NCI-H2081 treated with DMSO at 0.1 percent for 48 hours (cell line): Measurements from ENCODE around the gene WDR5.

Experiments used
- DNase-seq: peaks from one replicate; lab custom pipeline; 2025; lab: John Stamatoyannopoulos, UW

The WDR5 gene

DNA sequence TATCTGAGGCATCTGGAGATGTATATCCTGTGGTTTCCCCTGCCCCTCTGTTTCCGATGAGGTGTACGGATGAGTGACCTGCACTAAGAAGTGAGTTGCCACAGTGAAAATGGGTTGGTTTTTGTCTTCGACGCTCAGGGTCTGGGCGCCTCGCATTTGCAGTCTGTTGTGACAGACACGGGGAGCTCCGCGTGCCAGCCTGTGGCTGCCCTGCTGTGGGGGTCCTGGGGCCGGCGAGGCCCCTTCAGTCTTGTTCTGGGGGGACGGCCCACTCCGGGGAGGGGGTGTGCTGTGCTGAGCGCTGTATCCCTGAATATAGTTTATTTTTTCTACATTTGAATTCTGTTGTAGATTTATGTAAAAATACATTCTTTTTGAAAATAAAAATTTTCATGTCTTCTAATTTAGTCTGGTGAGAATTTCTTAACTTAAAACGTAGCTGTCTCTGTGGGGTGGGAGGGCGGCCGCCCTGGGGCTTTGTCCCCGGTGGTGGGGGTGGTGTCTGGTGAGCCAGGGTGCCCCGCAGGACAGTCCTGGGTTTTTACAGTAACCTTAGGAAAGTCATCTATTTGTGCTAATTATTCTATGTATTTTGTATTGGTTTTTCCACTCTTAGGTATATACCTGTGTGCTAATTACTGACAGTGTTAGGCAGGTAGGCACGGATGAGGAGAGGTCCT, 23.8 kb downstream of the WDR5 start:
- DNase-seq = no peak

DNA sequence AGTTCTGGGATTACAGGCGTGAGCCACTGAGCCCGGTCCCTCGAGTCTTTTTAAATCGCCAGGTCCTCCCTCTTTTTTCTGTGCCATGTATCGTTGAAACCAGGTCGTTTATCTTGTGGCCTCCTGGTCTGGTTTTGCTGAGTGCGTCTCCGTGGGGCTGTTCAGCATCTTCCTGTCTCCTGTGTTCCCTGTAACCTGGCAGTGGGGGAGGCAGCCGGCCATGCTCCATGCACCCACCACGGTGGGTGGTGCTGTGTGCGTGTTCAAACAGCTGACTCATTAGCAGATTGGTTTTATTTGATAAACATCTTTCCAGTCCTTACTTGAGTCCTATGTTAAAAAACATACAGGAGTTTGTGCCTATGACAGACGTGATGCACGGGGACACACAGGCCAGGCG, 25.8 kb downstream of the WDR5 start:
- DNase-seq = no peak

DNA sequence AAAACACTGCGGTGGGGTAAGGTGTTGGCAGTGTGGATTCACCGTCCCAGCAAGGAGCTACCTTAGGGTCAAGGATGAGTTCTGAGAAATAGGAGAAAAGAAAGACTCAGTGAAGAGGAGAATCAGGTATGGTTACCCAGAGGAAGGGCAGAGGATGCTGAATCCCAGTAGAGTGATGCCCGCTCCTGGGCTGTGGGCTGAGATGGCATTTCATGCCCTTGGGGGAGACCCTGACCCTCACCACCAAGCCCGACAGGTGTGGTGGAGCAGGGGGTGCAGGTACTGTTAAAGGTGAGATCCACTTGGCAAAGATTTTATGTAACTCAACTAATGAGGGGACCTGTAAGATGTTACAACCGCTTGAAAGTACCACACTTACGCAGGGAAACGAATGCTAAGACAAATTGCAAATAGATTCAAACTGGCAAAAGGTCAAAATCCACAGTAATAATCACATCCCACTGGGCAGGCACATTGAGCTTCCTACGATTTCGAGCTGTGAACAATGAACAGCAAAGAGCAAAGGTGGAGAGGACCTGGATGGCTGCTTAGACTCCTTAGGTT, 26.4 kb downstream of the WDR5 start:
- DNase-seq = no peak

DNA sequence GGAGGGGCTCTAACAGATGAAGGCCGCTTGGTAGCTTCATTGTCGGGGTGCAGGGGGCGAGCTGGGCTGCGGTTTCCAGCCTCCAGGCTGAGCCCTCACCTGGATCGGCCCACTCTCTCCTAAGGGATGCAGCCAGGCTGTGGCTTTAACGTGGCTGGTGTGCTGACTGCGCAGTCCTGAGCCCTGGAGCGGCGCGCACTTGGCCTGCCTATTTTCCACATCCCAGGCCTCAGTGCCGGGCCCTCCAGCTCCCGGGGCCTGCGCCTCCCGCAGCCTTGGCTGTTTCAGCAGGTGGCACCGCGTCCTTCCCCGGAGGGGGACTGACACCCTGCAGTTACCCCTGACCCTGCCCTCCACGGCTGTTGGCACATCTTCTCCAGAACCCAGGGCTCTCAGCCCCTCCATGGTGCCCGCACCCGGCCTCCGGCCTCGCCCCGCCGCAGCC, 27.1 kb downstream of the WDR5 start:
- no peak for DNase-seq

DNA sequence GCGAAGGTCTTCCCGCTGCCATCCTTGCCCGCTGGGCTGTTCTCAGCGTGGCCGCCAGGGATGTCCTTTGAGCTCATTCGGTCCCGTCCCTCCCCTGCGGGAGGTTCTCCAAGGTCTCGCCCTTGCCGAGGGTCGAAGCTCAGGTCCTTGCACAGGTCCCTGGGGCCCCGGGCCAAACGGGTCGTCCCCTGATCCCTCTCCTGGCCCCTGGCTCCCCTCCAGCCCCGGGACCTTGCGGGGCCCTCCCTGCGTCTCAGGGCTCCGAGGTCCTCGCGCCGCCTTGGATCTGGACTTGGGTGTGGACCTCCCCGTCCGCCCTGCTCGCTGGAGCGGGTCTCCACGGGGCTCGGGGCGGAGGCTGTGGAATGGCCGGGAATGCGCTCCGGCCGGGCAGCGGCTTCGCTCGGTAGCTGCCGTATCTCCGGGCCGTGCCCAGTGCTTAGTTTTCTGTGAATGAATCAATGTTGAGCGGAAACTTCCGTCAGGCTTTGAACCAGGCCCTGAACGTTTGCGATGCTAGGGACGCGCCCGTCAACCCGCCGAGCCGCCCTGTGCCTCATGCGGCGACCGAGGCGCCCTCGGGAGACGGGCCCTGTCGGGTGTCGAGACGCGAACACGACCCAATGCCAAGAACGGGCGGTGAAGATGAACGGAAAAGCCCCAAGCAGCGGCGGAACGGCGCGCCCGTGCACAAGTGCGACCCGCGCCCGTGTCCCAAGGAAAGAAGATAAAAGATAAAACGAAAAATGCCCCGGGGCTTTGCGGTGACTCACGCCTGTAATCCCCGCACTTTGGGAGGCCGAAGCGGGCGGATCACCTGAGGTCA, 27.7 kb downstream of the WDR5 start:
- no peak for DNase-seq

DNA sequence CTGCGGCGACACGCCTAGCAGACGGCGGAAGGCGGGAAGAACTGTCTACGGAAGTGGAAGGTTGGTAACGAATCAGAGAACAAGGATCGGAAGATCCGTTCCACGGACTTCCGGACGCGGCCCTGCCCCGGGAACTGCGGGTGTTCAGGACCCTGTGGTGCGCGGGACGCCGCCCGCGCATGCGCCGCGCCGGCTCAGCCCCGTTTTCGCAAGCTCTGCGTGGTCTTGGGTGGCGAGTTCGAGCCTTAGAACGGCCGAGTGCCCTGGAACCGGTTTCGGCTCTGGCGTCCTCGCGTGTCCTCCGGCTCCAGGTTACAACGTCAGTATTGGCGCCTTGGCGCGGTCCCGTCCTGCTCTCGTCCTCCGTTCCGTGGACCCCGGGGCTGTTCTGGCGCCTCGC, 29.0 kb downstream of the WDR5 start:
- DNase-seq = no peak

DNA sequence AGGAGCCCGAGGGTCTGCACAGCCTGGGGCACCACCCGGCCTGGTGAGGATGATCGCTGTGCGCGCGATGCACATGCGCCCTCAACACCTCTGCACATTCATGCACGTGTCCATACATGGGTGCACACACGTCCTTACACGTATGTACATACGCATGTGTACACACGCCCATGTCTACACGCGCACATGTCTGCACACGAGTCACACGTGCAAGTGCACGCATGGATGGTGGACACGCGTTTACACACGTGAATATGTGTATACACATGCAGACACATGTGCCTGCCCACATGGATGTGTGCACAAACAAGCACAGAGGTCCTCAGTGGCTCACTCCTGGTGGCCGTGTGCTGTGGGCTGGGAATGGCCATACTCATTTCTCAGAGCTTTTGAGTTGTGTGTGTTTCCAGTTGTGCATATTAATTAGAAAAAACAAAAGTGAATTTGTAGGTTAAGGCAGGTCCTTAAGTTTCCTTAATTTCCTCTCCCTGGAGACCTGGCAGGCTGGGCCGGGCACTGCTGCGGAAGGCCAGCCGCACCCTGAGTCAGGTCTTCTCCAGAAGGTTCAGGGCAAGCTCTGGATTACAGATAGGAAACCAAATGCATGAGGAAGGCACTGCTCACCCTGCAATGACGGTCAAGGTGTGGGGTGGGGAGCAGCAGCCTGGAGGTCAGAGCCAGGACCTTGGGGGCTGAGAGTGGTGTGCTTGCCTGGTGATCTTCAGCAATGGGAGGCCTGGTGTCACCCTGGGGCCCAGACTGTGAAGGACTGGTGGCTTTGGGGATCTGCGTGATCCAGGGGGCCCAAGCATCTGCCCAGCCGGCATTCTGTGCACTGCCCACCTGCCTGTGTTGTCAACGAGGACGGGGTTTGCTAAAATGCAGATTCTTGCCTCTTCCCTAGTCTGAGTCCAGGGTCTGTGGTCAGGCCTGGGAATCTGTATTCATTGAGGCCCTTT, 29.8 kb downstream of the WDR5 start:
- no peak for DNase-seq

DNA sequence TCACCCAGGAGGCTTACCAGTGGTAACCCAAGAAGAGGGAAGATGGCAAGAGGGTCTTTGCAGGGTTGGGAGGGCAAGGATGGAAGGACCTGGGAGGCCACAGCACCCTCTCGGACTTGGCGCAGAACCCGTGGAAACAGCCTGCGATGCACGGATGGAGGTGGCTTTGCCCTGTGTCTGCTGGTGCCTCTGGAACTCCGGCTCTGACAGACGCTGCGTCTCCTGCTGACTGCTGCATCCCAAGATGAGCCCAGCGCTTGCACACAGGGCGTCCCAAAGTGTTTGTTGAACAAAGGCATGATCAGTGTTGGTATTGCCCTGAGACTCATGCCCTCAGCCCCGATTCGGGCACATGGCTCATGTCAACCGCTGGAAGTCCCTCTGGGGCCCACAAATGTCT, 30.5 kb downstream of the WDR5 start:
- DNase-seq = no peak

DNA sequence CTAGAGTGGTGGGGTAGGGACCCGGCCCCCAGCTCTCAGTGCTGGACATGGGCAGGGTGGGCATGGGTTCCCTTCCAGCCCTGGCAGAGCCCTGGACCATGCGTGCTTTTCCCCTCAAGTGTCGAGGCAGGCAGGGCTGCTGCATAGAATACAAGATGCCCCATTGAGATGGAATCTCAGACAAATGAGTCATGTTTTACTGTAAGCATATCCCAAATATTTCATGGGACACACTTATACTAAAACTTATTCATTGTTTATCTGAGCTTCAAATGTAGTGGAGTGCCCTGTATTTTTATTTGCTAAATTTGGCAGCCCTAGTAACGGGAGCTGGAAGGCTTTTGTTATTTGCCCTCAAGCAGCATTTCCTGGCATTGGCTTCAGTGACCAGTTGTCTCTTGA, 31.6 kb downstream of the WDR5 start:
- no peak for DNase-seq

DNA sequence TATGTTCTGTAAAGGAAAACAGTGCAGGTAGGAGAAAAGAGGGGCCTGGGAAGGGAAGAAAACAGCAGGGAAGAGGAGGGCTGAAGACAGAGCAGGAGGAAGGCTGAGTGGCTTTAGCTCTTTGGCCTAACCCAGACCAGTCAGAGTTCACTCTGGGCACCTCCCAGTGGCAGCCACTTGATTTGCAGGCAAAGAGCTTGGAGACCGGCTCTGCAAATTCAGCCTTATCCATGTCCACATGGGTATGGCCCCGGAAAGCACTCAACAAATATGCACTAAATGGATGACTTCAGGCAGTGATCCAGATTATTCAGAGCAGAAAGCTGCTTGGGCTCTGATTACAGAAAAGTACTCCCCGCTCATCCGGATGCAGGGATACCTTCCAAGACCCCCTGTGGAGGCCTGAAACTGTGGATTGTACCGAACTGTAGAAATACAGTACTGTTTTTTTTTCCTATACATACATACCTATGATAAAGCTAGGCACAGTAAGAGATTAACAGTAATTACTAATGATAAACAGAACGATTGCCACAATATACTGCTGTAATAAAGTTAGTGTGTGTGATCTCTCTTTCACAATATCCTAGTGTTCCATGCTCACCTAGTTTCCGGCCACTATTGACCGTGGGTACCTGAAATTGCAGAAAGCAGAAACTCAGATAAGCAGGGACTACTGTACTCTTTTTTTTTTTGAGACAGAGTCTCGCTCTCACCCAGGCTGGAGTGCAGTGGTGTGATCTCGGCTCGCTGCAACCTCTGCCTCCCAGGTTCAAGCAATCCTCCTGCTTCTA, 33.1 kb downstream of the WDR5 start:
- no peak for DNase-seq

DNA sequence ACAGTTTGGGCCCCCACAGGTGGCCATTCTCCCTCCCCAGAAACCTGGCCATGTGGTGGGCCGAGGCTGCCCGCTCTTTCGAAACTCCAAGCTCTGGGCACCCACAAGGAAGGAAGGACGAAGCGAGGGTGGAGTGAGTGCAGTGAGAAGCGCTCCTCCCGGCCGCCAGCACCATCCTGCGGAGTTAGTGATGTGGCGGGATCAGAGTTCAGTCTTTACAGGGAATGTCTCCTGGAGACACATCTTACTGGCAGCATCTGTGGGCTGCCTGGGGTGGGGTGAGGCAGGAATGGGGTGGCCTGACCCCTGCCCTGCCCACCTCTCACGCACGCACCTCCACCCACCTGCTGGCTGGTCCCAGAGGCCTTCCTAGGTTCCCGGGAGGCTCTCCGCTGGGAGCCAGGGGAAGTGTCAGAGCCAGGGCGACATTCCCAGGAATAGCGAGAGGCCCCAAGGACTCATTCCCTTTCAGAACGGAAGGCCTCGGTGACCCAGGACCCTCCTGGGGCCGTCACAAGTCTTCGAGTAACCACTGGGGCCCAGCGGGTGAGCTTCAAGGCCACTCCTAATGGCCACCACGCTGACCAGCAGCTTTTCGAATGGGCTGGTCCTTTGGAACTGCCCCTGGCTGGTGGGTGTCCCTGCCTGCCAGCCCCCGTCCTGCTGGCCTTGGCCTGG, 34.0 kb downstream of the WDR5 start:
- DNase-seq = no peak

DNA sequence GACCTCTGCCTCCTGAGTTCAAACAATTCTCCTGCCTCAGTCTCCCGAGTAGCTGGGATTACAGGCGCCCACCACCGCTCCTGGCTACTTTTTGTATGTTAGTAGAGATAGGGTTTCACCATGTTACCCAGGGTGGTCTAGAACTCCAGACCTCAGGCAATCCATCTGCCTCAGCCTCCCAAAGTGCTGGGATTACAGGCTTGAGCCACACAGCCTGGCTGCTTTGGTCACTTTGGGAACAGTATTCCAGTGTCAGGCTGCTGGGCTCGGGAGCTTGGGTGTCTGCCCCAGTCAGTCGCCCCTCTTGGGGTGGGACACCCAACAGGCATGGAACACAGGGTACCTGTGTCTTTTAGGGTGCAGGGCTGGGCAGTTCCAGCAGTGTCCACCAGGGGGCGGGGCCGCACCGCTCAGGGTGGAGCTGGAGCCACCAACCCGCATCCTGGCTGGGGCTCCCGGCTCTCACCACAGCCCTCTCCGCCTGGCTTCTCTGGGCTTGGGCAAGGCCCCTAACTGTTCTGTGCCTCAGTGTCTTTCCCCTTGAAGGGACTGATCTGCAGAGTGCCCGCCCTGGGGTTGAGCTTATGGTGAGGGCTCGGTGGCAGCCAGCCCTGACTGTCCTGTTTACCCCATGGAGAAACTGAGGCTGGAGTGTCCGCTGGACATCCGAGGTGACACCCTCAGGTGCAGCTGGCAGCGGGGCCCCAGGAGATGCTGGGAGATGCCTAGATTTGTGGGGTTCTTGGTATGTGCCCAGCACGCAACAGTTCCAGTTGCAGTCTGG, 34.8 kb downstream of the WDR5 start:
- no peak for DNase-seq

DNA sequence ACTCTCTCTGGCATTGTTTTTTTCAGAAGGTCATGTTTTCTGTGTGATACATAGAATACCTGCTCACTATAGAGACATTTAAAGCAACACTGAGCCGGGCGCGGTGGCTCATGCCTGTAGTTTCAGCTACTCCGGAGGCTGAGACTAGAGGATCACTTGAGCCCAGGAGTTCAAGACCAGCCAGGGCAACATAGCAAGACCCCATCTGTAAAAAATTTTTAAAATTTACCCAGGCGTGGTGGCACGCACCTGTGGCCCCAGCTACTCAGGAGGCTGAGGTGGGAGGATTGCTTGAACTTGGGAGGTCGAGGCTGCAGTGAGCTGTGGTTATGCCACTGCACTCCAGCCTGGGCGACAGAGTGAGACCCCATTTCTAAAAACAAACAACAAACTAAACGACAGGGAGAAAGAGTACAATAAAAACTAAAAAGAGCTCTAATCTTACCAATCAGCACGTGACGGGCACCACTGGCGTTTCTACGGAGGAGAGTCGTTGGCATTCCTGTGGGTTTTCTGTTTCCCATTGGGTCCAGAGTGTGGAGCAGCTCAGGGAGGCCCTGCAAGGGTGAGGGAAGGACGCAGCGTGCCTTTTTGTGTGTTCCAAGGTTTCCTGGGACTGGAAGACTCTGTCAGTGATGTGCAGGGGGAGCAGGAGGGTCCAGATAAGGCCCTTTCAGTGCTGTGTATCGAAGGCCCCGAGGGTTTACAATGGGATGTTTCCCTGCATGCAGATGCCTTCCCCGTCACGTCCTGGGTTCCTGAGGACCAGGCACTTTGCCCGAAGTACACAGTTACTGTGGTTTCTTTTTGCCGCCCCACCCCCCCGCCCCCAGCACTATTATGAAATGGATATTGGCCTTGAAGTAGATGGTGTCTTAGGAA, 35.7 kb downstream of the WDR5 start:
- no peak for DNase-seq

DNA sequence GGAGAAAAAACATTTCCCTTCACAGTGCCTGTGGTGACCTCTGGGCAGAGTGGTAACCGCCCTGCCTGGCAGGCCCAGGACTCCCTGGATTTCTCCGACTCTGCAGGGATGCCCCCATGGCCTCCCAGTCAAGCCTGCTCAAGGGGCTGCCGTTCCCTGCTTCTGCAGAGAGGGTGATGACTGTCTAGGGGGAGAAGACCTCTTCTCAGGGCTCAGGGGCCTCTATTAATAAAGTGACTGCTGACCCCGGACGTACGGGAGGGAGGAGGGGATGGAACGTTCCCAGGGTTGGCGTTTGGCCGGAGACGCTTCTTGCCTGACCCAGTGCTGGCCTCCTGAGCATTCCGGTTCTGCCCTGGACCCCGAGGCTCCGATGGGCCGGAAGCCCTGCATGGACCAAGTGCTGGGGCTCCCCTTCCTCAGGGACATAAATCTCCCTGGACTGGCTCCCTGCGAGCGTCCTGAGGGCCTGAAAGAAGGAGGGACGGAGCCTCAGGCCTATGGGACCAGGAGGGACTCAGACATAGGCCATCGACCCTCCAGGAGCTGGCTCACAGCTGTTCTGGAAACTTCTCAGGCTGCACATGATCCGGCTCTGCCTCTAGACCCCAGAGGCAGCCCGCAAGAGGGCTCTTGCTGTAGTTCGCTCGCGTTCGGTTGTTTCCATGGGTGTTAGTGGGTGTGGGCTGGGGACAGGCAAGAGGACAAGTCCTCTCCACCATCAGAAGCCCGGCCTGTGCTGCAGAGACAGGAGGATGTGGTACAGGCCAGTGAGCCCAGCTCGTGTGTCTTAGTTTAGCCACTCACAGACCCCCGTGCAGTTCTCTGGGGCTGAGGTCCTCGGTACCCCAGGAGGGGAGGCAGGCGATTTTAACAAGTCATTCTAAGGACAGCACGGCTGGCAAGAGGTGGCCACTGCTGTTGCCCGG, 36.6 kb downstream of the WDR5 start:
- no peak for DNase-seq

DNA sequence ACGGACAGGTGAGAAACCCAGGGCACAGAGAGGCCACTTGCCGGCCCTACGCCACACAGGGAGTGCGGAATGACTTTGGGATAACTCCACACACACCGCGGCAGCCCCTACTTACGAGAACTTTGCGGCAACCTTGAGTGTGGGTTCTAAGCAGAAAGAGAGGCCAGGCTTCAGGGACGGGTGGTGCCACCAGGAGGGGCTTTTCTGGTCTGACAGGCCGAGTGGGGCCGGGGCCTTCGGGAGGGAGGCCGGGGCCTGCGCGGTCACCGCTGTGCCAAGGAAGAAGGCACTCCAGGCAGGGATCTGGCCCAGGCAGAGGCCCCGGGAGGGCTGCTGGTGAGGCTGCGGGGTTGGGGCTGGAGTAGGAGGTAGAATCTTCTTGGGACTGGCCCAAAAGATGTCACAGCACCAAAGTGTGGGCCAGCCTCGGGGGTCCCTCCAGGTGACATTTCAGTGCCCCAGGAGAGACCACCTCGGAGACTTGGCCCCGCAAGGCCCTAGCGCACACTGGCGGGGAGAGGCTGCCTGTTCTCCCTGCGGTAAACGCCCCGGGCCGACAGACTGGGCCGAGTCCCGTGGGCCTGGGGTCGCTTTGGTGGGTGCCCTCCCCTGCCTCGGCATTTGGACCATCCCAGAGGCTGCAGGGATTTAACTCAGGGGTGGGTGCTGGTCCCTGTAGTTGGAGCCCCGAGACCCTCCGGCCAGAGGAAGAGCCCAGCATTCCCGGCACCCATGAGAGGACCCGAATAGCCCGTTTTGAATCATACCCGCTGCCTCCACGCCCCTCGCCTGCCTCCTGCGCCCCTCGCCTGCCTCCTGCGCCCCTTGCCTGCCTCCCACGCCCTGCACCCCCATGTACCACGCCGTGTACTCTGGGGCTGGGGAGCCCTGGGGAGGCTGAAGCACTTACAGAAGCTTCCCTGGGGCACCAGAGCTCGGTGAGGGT, 37.5 kb downstream of the WDR5 start:
- no peak for DNase-seq

DNA sequence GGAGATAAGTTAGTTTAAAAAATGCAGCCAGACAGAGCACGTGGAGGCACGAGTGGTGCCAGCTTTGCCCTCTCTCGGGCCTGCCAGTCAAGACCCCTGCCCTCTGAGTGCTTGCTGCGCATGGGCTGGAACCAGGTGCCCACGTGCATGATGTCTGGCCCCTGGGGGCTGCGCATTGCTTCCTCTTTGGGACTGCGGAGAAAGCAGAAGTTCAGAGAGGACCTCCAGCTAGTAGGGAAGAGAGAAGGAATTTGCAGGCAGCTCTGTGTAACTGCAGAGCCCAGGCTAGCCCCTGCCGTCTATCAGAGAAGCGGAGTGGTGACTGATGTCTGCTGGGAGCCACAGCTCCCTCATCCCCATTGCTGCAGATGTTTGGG, 38.2 kb downstream of the WDR5 start:
- DNase-seq = no peak
